BLaER1 (cell line): Measurements from ENCODE around the gene UFL1.
A peak's percentile ranks its signal among the peaks of the same experiment; 100 is the strongest.
"Not testable (repeated sequence)": the region's sequence is repeated elsewhere in the genome, so short reads cannot be mapped to it uniquely, and the experiment has no call there.

ENCODE experiments used
- H3K27ac ChIP-seq: shearing (Covaris generic); formaldehyde crosslinking; 2 replicates; pipeline ENCODE4 v1.8.1; 2022
- H3K27me3 ChIP-seq: shearing (Covaris generic); formaldehyde crosslinking; 2 replicates; pipeline ENCODE4 v1.8.1; 2022
- H3K36me3 ChIP-seq: shearing (Covaris generic); formaldehyde crosslinking; 2 replicates; pipeline ENCODE4 v1.8.1; 2022
- H3K4me1 ChIP-seq: shearing (Covaris generic); formaldehyde crosslinking; 2 replicates; pipeline ENCODE4 v1.8.1; 2022
- H3K4me2 ChIP-seq: shearing (Covaris generic); formaldehyde crosslinking; 2 replicates; pipeline ENCODE4 v1.8.1; 2022
- H3K4me3 ChIP-seq: shearing (Covaris generic); formaldehyde crosslinking; 2 replicates; pipeline ENCODE4 v1.8.1; 2022
- H3K9ac ChIP-seq: shearing (Covaris generic); formaldehyde crosslinking; 2 replicates; pipeline ENCODE4 v1.8.1; 2022
- H3K9me3 ChIP-seq: shearing (Covaris generic); formaldehyde crosslinking; 2 replicates; pipeline ENCODE4 v1.8.1; 2022
- H4K20me1 ChIP-seq: shearing (Covaris generic); formaldehyde crosslinking; 2 replicates; pipeline ENCODE4 v1.8.1; 2022
- Cebpa-rat ChIP-seq: shearing (Covaris generic); IDR thresholded peaks from 2 replicates; pipeline ENCODE4 v1.8.1; 2022

The UFL1 gene

DNA sequence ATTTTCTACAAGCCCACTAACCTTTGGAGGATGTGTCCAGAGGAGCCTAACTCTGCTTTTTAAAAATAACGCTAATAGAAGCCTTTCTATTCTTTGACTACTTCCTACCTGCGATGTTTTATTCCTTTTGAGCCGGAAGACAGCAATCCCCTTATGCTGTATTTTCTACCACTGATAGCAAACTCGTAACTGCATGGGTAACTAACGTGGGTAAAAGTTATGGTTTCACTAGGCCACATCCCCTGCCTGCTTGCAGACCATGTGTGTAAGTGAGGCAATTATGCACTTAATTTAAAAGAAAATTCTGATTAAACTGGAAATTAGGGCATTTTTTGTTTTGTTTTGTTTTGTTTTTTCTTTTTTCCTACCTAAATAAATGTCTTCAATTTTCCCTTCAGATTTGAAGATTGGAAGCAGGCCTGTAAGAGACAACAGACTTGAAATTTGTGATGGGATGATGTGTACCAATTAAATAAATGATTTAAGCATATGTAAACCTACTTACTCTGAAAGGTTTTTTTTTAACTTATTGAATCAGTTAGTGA is 931 bp downstream of the UFL1 start:
- Histone ChIP-seq H3K4me2 (peak overlapping the region; percentile 76), H4K20me1 (no peaks in the 10 kb centered on the region), H3K4me3 (peak overlapping the region; percentile 84), H3K4me1 (peaks cover 22% of the 10 kb centered on the region), H3K9me3 (no peaks in the 10 kb centered on the region), H3K9ac (peak overlapping the region; percentile 92), H3K27ac (peak overlapping the region; percentile 95), H3K36me3 (peaks cover 15% of the 10 kb centered on the region), H3K27me3 (no peaks in the 10 kb centered on the region)
- no peak for TF ChIP-seq Cebpa-rat

DNA sequence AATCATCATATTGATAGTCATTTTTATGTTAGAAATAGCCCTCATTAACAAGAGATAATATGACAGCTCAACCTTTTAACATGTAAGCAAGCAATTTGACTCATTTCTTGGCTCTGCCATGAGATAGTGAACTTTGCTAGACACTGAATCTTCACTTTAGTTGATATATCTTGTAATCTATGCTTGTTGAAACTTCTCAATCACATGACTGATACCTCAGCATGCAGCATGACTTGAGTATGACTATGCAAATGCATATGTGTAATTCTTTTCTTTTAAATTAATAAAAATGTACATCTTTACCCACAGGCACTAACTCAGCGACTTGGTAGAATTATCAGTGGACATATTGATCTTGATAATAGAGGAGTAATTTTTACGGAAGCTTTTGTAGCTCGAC is 6.6 kb downstream of the UFL1 start:
- Histone ChIP-seq H3K4me1 (peaks cover 15% of the 10 kb centered on the region), H3K9ac (no peak overlapping the region), H3K9me3 (peaks cover 10% of the 10 kb centered on the region; the same call in 1 of the 2 replicates), H3K27ac (no peak overlapping the region), H3K4me3 (no peak overlapping the region), H3K27me3 (no peaks in the 10 kb centered on the region), H3K36me3 (peaks cover 65% of the 10 kb centered on the region), H4K20me1 (no peaks in the 10 kb centered on the region), H3K4me2 (no peak overlapping the region)
- no peak for TF ChIP-seq Cebpa-rat

DNA sequence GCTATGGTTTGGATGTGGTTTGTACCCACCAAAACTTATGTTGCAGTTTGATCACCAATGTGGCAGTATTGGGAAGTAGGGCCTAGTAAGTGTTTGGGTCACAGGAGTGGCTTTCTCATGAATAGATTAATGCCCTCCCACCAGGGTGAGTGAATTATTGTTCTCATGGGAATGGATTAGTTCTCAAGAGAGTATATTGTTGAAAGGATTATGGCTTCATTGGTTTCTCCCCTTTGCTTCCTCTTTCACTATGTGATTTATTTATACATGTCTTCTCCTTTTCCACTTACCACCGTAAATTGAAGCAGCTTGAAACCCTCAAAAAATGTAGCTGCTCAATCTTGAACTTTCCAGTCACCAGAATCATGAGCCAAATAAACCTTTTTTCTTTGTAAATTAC is 10.8 kb downstream of the UFL1 start:
- Histone ChIP-seq H3K36me3 (peaks cover 53% of the 10 kb centered on the region), H3K9me3 (peaks cover 10% of the 10 kb centered on the region; the same call in 1 of the 2 replicates), H3K4me3 (no peak overlapping the region), H3K27ac (no peak overlapping the region), H4K20me1 (no peaks in the 10 kb centered on the region), H3K4me1 (peaks cover 8% of the 10 kb centered on the region), H3K9ac (no peak overlapping the region), H3K27me3 (no peaks in the 10 kb centered on the region), H3K4me2 (peak overlapping the region; percentile 6)
- no peak for TF ChIP-seq Cebpa-rat

DNA sequence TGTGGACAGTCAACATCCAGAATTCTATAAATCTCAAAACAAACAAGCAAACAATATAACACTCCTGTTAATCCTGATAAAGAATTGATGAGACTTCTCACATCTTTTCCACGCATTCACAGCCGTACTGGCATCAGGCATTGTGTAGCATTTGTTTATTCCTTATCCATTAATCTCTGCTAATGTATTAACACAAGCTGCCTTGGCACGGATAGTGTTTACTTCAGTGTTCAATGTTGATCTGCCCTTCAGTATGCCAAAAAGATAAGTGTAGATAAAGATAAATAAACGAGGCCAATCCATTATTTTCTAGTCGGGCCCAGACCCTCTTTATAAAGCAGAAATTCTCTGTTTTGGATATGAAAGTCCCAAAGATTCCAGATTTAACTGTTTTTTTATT is 16.1 kb downstream of the UFL1 start:
- Histone ChIP-seq H3K27me3 (no peaks in the 10 kb centered on the region), H3K36me3 (peaks cover 32% of the 10 kb centered on the region), H3K9ac (no peak overlapping the region), H3K4me3 (no peak overlapping the region), H3K9me3 (no peaks in the 10 kb centered on the region), H3K27ac (no peak overlapping the region), H4K20me1 (no peaks in the 10 kb centered on the region), H3K4me1 (no peaks in the 10 kb centered on the region), H3K4me2 (no peak overlapping the region)
- no peak for TF ChIP-seq Cebpa-rat

DNA sequence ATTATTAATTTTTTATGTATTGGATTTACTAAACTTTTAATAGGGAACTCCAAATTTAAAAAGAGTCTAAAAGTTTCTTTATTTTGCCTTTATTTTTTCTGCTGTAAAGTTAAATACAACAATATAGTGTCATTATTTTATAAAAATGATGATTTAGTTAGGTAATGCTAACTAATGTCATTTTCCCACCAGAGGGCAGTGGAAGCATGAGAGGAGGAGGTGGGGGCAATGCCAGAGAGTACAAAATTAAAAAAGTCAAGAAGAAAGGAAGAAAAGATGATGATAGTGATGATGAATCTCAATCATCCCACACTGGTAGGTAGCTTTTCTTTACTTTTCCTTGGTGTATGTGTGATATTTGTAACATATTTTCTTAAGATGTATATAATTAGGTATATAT is 21.1 kb downstream of the UFL1 start:
- Histone ChIP-seq H3K27ac (no peak overlapping the region), H3K9me3 (peaks cover 4% of the 10 kb centered on the region; the same call in 1 of the 2 replicates), H3K4me1 (no peaks in the 10 kb centered on the region), H4K20me1 (no peaks in the 10 kb centered on the region), H3K9ac (no peak overlapping the region), H3K4me3 (no peak overlapping the region), H3K27me3 (no peaks in the 10 kb centered on the region), H3K4me2 (no peak overlapping the region), H3K36me3 (peaks cover 55% of the 10 kb centered on the region)
- TF ChIP-seq Cebpa-rat: no peak

DNA sequence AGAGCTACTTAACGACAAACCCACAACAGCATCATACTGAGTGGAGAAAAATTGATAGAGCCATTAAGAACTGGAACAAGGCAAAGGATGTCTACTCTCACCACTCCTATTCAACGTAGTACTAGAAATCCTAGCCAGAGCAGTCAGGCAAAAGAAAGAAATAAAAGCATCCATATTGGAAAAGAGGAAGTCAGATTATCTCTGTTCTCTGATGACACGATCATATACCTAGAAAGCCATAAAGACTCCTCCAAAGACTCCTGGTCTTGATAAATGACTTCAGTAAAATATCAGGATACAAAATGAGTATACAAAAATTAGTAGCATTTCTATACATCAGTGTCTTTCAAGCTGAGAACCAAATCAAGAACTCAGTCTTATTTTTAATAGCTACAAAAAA is 24.3 kb downstream of the UFL1 start:
- TF ChIP-seq Cebpa-rat: no peak
- peaks cover 46% of the 10 kb centered on the region for H3K36me3 ChIP-seq

DNA sequence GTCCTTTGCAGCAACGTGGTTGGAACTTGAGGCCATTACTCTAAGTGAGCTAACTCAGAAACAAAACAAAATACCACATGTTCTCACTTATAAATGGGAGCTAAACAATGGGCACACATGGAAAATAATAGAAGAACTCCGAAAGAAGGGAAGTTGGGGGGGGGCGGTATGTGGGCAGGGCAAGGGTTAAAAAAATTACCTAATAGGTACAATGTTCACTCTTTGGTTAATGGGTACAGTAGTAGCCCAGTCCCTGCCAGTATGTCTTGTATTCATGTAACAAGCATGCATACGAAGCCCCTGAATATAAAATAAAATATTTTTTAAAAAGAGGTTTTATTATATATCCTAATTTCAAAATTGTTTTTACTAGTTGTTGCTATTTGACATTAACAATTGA is 26.0 kb downstream of the UFL1 start:
- H3K36me3 ChIP-seq: peaks cover 60% of the 10 kb centered on the region
- no peaks in the 10 kb centered on the region for H3K4me1 ChIP-seq
- peaks cover 4% of the 10 kb centered on the region; the same call in 1 of the 2 replicates for H3K9me3 ChIP-seq
- H3K27ac ChIP-seq: no peak overlapping the region
- H3K4me2 ChIP-seq: no peak overlapping the region
- TF ChIP-seq Cebpa-rat: no peak
- no peaks in the 10 kb centered on the region for H4K20me1 ChIP-seq
- no peak overlapping the region for H3K9ac ChIP-seq
- H3K27me3 ChIP-seq: no peaks in the 10 kb centered on the region
- H3K4me3 ChIP-seq: no peak overlapping the region

More for the DNA sequence above, 24.3 kb downstream of the UFL1 start:
- Histone ChIP-seq H3K9ac (no peak overlapping the region), H3K27ac (no peak overlapping the region), H3K27me3 (no peaks in the 10 kb centered on the region), H3K4me1 (no peaks in the 10 kb centered on the region), H4K20me1 (no peaks in the 10 kb centered on the region), H3K4me2 (no peak overlapping the region), H3K4me3 (no peak overlapping the region), H3K9me3 (peaks cover 4% of the 10 kb centered on the region; the same call in 1 of the 2 replicates)

DNA sequence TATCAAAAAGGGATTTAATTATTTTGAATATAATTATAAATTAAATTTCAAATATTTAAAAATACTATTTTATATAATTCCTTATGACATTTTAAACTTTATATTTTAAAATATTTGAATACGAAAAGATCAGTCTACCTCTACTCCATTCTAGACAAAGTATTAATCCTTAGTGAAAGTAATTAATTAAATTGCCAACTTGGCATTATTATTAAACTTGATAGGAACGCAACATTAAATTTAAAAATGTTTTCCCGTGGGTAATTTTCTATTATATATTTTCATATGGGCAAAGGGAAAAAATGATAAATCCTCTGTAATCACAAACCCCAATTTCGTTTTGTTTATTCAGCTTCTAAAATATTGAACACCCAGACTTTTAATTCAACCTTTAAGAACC is 33.0 kb downstream of the UFL1 start:
- Histone ChIP-seq H3K4me2 (no peak overlapping the region), H3K4me1 (no peaks in the 10 kb centered on the region), H3K9me3 (no peaks in the 10 kb centered on the region), H3K9ac (no peak overlapping the region), H3K4me3 (no peak overlapping the region), H3K27ac (no peak overlapping the region), H3K36me3 (peaks cover 61% of the 10 kb centered on the region), H4K20me1 (no peaks in the 10 kb centered on the region), H3K27me3 (no peaks in the 10 kb centered on the region)
- TF ChIP-seq Cebpa-rat: no peak

DNA sequence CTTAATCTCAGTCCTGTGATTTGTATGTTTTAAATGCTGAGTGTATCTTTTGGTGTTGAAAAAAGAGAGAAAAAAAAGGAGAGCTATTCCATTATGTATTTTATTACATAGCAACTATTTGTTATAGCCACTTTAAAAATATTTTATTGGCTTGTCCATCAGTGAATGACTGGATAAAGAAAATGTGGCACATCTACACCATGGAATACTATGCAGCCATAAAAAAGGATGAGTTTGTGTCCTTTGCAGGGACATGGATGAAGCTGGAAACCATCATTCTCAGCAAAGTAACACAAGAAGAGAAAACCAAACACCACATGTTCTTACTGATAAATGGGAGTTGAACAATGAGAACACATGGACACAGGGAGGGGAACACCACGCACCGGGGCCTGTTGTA is 38.1 kb downstream of the UFL1 start:
- H3K27ac ChIP-seq, H3K9ac ChIP-seq, H4K20me1 ChIP-seq, H3K27me3 ChIP-seq, H3K9me3 ChIP-seq, H3K4me3 ChIP-seq, H3K4me2 ChIP-seq: not testable (repeated sequence)
- peaks cover 17% of the 10 kb centered on the region for H3K36me3 ChIP-seq
- H3K4me1 ChIP-seq: peaks cover 10% of the 10 kb centered on the region; the same call in 1 of the 2 replicates

DNA sequence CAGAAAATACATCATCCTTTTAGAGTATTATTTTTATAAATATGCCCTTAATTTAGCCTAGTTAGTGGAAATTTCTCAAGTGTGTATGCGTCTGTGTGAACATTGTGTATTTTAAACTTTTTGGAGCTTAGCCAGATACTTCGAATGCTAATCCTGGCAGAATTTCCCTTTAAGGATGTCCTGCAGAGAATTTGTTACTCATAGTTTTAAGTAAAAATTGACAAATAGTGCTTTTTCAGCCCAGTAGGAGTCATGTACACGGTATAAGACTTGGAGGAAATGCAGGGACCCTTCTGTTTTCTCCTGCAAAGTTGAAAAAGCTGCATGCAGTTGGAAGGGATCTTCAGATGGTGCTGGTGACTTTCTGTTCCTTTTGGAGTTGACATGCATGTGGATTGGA is 41.3 kb downstream of the UFL1 start, which contains the start of gene FHL5:
TSS of gene FHL5 (plus strand) at position 243 of the 400 bp plus-strand sequence. CDS start 40,486 bp downstream, outside the sequence.
- no peaks in the 10 kb centered on the region for H3K27me3 ChIP-seq
- H3K9ac ChIP-seq: no peak within 1 kb of the TSS
- H3K4me3 ChIP-seq: no peak within 1 kb of the TSS
- H3K36me3 ChIP-seq: no peaks in the 10 kb centered on the region
- no peaks in the 10 kb centered on the region for H3K9me3 ChIP-seq
- no peaks in the 10 kb centered on the region for H4K20me1 ChIP-seq
- no peak within 1 kb of the TSS for H3K27ac ChIP-seq
- peak within 1 kb of the TSS; percentile 33 for H3K4me2 ChIP-seq
- peaks cover 10% of the 10 kb centered on the region; the same call in 1 of the 2 replicates for H3K4me1 ChIP-seq
- TF ChIP-seq Cebpa-rat: no peak

DNA sequence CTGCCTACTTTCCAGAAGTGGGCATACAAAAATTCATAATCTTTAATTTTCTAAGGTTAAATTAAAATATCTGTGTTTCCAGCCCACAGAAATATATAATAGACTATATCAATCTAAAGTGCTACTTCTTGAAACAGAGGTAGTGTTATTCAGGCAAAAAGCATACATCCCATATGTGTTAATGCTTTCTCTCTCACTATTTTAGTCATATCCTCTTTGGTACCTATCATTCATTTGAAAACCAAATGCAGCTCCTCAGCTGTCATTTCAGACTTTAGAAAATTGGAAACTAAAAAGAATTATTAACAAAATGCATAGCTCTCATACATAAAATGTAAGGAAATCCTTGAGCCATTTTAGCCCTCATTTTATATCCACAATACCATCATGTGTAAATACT is 42.2 kb downstream of the UFL1 start:
- no peak overlapping the region for H3K4me3 ChIP-seq
- H3K27ac ChIP-seq: no peak overlapping the region
- H4K20me1 ChIP-seq: no peaks in the 10 kb centered on the region
- no peaks in the 10 kb centered on the region for H3K36me3 ChIP-seq
- H3K9ac ChIP-seq: no peak overlapping the region
- H3K27me3 ChIP-seq: no peaks in the 10 kb centered on the region
- no peak for TF ChIP-seq Cebpa-rat
- no peak overlapping the region for H3K4me2 ChIP-seq
- H3K4me1 ChIP-seq: peaks cover 10% of the 10 kb centered on the region; the same call in 1 of the 2 replicates
- no peaks in the 10 kb centered on the region for H3K9me3 ChIP-seq
